Tibial nerve (tissue), 4 donors: ENCODE results near the gene SNRPE. TPM values are rescaled to one million over a fixed set of nuclear protein-coding genes. Genes with fewer than 3 reads are reported as not detected.
"Not testable (repeated sequence)": the region's sequence is repeated elsewhere in the genome, so short reads cannot be mapped to it uniquely, and the experiment has no call there.

Source experiments
- DNase-seq, 2 donors: peaks; one replicate each; pipeline ENCODE4 v3.0.0-alpha.2; 2019; ENCODE audit warnings: low spot score in 2 of 2
- H3K27ac ChIP-seq, 4 donors: fragments of 200-600 bp; sonication (generic) in 3 of 4; one replicate each; pipeline ENCODE4 v1.5.1; 2017 to 2019; ENCODE audit warnings: mild to moderate bottlenecking in 1 of 4
- H3K27me3 ChIP-seq, 2 donors: fragments of 200-600 bp; sonication (generic) in 1 of 2; one replicate each; pipeline versions ENCODE4 v1.5.1 to v1.6.0; 2017 to 2019
- H3K36me3 ChIP-seq, 3 donors: fragments of 200-600 bp; sonication (generic); one replicate each; pipeline ENCODE4 v1.5.1; 2018 to 2019
- H3K4me1 ChIP-seq, 4 donors: fragments of 200-600 bp; sonication (generic) in 3 of 4; one replicate each; pipeline ENCODE4 v1.5.1; 2017 to 2019
- H3K4me3 ChIP-seq, 4 donors: fragments of 200-600 bp; sonication (generic) in 3 of 4; one replicate each; pipeline ENCODE4 v1.5.1; 2017 to 2019; ENCODE audit warnings: mild to moderate bottlenecking in 1 of 4, moderate library complexity in 1 of 4
- H3K9me3 ChIP-seq, 4 donors: fragments of 200-600 bp; sonication (generic) in 3 of 4; one replicate each; pipeline ENCODE4 v1.5.1; 2017 to 2019
- EP300 ChIP-seq, 2 donors: sonication (generic); formaldehyde crosslinking; IDR thresholded peaks; one replicate each; pipeline ENCODE4 v1.6.1; 2017; ENCODE audit warnings: antibody characterized with exemption in 2 of 2, mild to moderate bottlenecking in 1 of 2
- POLR2A ChIP-seq, 2 donors: fragments of 450-650 bp; IDR thresholded peaks; one replicate each; pipeline ENCODE4 v1.6.1; 2017; ENCODE audit warnings: antibody characterized with exemption in 2 of 2, mild to moderate bottlenecking in 2 of 2, moderate library complexity in 2 of 2
- WGBS, 2 donors: methylation state at CpG; one replicate each; pipeline ENCODE4 v1.1.5; 2018; 5-methylcytosine and 5-hydroxymethylcytosine counted together
- total RNA-seq, 4 donors: library from RNA; depleted of rRNA; stranded (reverse); fragments of >200 nt; gene quantifications; one replicate each; pipeline ENCODE4 v1.1.0, GENCODE V29; 2016
- TF ChIP-seq, protein P1 (sequence below), 5 experiments: fragments of 200-600 bp in 3 of 5; fragments of 450-650 bp in 2 of 5; sonication (generic) in 3 of 5; IDR thresholded peaks; one replicate each; pipeline ENCODE4 v1.5.1; 2016 to 2019; ENCODE audit warnings: antibody characterized with exemption in 5 of 5, mild to moderate bottlenecking in 3 of 5, moderate library complexity in 2 of 5

SNRPE gene
- total RNA-seq, 4 donors from 2014 or later, result 31.5 to 86.3 (median 41.8) TPM

DNA sequence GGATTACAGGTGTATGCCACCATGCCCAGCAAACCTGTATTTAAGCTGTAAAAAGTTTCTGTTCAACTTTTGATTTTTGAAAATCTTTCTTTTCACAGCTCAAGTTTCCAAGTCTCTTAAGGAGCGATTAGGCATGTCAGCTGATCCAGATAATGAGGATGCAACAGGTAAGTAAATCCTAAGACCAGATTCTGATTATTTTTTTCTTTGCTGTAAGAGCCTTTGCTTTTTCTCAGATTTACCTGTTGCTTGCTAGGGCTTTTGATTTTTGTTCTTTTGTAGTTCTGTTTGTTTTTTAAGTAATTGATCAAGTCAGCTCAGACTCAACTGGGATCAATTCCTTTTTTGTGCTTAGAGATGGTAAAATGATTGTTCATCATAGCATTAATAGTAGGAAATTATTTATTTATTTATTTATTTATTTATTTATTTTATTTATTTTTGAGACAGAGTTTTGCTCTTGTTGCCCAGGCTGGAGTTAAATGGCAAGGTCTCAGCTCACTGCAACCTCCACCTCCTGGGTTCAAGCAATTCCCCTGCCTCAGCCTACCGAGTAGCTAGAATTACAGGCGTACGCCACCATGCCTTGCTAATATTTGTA, 21.1 kb upstream of the SNRPE start:
- Histone ChIP-seq H3K36me3 (peaks cover 3 to 87% (median 32%) of the 10 kb centered on the region in 3 donors), H3K9me3 (no peaks in the 10 kb centered on the region), H3K4me3 (no peak overlapping the region), H3K27me3 (no peaks in the 10 kb centered on the region), H3K27ac (peak overlapping the region in 1 of 4 donors; percentile 29), H3K4me1 (peaks cover 0 to 14% (median 0%) of the 10 kb centered on the region in 4 donors)
- no peak for DNase-seq
- TF ChIP-seq, protein P1, sequence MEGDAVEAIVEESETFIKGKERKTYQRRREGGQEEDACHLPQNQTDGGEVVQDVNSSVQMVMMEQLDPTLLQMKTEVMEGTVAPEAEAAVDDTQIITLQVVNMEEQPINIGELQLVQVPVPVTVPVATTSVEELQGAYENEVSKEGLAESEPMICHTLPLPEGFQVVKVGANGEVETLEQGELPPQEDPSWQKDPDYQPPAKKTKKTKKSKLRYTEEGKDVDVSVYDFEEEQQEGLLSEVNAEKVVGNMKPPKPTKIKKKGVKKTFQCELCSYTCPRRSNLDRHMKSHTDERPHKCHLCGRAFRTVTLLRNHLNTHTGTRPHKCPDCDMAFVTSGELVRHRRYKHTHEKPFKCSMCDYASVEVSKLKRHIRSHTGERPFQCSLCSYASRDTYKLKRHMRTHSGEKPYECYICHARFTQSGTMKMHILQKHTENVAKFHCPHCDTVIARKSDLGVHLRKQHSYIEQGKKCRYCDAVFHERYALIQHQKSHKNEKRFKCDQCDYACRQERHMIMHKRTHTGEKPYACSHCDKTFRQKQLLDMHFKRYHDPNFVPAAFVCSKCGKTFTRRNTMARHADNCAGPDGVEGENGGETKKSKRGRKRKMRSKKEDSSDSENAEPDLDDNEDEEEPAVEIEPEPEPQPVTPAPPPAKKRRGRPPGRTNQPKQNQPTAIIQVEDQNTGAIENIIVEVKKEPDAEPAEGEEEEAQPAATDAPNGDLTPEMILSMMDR (IDR thresholded peaks at IDR 0.05), result no peak
- no peak for TF ChIP-seq EP300 (IDR thresholded peaks at IDR 0.05)
- no peak for TF ChIP-seq POLR2A (IDR thresholded peaks at IDR 0.05)
- 92 to 96% methylated on average over 4 of the region's 4 CpGs for WGBS, 2 donors

DNA sequence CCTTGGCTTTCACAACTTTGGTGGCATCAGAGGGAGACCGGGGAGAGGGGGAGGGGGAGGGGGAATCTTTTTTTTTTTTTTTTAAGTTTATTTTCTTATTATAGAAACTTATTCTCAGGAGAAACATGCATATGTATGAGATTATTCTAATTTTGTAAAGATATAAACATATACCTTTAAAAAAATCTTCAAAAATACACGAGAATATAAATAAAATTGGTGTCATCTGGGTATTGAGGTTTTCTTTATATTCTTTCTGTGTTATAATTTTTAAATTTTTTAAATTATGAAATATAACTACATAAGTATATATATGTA, 18.9 kb upstream of the SNRPE start:
- peaks cover 3 to 80% (median 40%) of the 10 kb centered on the region in 3 donors for H3K36me3 ChIP-seq
- TF ChIP-seq, protein P1 (IDR thresholded peaks at IDR 0.05), result no peak
- no peak for TF ChIP-seq POLR2A (IDR thresholded peaks at IDR 0.05)
- TF ChIP-seq EP300 (IDR thresholded peaks at IDR 0.05), result no peak
- no peak for DNase-seq
- no peaks in the 10 kb centered on the region for H3K9me3 ChIP-seq
- H3K27ac ChIP-seq, result no peak overlapping the region
- H3K4me1 ChIP-seq, result peaks cover 0 to 14% (median 0%) of the 10 kb centered on the region in 4 donors
- H3K27me3 ChIP-seq, result no peaks in the 10 kb centered on the region
- H3K4me3 ChIP-seq, result no peak overlapping the region
- WGBS, 2 donors, result 89 to 90% methylated on average over 2 of the region's 2 CpGs

DNA sequence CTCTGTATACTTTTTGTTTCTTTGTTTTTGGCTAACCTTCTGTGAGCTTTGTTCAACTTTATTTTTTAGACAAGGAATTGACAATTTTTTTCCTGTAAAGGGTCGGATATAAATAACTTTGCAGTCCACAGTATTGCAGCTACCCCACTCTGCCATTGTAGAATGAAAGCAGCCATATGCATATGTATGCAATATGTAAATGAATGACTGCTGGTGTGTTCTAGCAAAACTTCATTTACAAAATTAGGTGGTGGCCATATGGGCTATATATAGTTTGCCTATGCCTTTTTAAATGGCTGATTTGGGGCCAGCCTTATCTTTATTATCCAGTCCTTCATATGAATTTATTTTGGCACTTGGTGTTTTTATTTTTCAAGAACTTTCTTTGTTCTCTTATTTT, 18.0 kb upstream of the SNRPE start:
- H3K9me3 ChIP-seq, result no peaks in the 10 kb centered on the region
- H3K27me3 ChIP-seq, result no peaks in the 10 kb centered on the region
- H3K36me3 ChIP-seq, result peaks cover 0 to 80% (median 37%) of the 10 kb centered on the region in 3 donors
- peaks cover 0 to 11% (median 0%) of the 10 kb centered on the region in 4 donors for H3K4me1 ChIP-seq
- 71 to 81% methylated on average over 1 of the region's 1 CpG for WGBS, 2 donors
- no peak for TF ChIP-seq EP300 (IDR thresholded peaks at IDR 0.05)
- TF ChIP-seq POLR2A (IDR thresholded peaks at IDR 0.05), result no peak
- TF ChIP-seq, protein P1 (IDR thresholded peaks at IDR 0.05), result no peak
- DNase-seq, result no peak
- no peak overlapping the region for H3K27ac ChIP-seq
- no peak overlapping the region for H3K4me3 ChIP-seq

DNA sequence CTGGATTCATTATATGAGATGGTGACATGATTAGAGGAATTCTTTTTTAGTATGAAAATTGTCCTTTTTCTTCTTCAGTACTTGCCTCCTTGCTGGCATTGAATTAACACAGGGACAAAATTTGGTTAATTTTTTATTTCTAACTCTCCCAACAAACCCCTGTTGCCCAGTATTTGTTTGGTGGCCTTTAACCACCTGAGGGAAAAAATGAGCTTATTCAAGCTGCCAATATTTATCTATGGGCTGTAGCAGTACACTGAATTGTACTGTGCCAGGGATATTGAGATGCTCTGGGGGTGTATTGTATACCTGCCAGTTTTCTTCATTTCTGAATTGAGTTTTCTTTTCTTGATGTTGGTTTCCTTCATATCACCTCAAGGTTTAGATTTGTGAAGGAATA, 8.3 kb upstream of the SNRPE start:
- peaks cover 0 to 79% (median 30%) of the 10 kb centered on the region in 3 donors for H3K36me3 ChIP-seq

DNA sequence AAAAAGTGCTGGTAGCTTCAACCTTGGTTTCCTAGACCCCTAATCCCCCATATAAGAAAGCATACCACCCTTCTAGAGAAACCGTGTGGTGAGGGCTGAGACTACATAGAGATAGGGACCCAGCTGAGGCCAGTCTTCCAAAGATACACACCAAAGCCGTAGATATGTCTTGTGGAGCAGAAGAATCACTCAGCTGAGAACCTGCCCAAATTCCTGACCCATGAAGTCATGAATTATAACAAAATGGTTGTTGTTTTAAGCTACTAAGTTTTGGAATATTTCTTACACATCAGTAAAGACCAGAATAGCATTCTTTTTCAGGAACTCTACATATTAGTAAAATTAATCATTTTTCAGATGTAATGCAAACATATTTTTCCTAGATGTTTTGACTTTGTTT, 3.3 kb upstream of the SNRPE start:
- no peaks in the 10 kb centered on the region for H3K9me3 ChIP-seq
- H3K4me1 ChIP-seq, result peaks cover 0 to 22% (median 10%) of the 10 kb centered on the region in 4 donors
- peak overlapping the region in 1 of 4 donors; percentile 3 for H3K27ac ChIP-seq
- no peaks in the 10 kb centered on the region for H3K27me3 ChIP-seq
- WGBS, 2 donors, result 23 to 33% methylated on average over 2 of the region's 2 CpGs
- TF ChIP-seq EP300 (IDR thresholded peaks at IDR 0.05) (no peak), POLR2A (IDR thresholded peaks at IDR 0.05) (no peak)
- TF ChIP-seq, protein P1 (IDR thresholded peaks at IDR 0.05), result no peak
- peaks cover 0 to 34% (median 0%) of the 10 kb centered on the region in 3 donors for H3K36me3 ChIP-seq
- no peak overlapping the region for H3K4me3 ChIP-seq
- no peak for DNase-seq

More for the DNA sequence above, 8.3 kb upstream of the SNRPE start:
- not testable (repeated sequence) for H3K27ac ChIP-seq, DNase-seq, H3K4me1 ChIP-seq, H3K9me3 ChIP-seq, H3K4me3 ChIP-seq, H3K27me3 ChIP-seq
